Measurements from ENCODE around the gene PTPRU. TPM values are rescaled to one million over a fixed set of nuclear protein-coding genes. Genes with fewer than 3 reads are reported as not detected.

Gene PTPRU
- total RNA-seq, 1 experiment from 2014 or later = 45.5 TPM

DNA sequence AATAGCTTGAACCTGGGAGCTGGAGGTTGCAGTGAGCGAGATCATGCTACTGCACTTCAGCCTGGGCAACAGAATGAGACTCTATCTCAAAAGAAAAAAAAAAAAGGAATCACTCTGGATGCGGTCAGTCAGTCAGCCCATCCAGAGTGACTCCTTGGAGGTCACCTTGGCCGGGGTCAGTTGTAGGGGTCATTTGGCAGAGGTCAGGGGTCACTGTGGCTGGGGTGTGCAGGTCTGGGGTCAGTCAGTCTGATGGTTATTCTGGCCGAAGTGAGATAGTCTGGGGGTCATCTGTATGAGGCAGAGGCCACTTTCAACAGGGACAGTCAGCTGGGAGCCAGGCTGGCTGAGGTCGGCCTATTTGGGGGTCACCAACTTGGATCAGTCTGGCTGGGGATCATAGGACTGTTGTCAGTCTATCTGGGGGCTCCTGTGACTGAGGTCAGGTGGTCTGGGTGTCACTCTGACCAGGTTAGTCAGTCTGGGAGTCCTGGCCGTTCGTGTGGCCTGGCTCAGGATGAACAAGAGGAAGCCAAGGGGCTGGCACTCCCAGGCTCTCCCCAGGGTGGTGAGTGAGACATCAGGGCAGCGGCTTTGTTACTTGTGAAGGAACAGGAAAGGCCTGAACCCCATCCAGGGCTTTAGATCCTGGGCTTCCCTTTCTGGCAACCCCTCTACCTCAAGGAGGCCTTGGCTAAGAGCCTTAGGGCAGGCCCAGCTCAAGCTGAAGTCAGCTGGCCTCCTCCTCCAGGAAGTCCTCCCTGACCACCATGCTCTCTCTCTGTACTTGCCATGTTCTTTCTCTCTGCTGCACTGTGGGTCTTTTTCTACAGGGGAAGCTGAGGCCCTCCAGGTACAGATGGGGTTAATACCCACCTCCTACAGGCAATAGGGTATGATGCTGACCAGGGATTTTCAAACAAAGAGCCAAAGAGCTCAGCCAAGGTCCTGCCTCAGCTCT lies 15.1 kb downstream of the PTPRU start:
- no CpG with 5 or more reads among the region's 8 CpGs for WGBS (ENCODE audit: extremely low coverage, insufficient read length, low lambda C conversion rate)

More for the DNA sequence above, 15.1 kb downstream of the PTPRU start:
- Histone ChIP-seq H2AFZ (ENCODE audit: low read length) (no peak overlapping the region), H3K23ac (ENCODE audit: insufficient read length, low read depth, low read length) (no peak overlapping the region), H3K56ac (ENCODE audit: insufficient read length, low read depth, low read length) (no peak overlapping the region), H2BK5ac (ENCODE audit: insufficient read length, low read length) (no peak overlapping the region), H3K4me2 (ENCODE audit: insufficient read depth, insufficient read length, low read length) (no peak overlapping the region), H2AK5ac (ENCODE audit: insufficient read length, low read length) (no peak overlapping the region), H3K9me3 (ENCODE audit: control insufficient read depth, low read depth, low read length) (no peaks in the 10 kb centered on the region), H2BK15ac (ENCODE audit: low read depth, low read length) (no peak overlapping the region), H3K9ac (ENCODE audit: extremely low read depth, insufficient read length, low read length) (no peak overlapping the region), H4K20me1 (ENCODE audit: control insufficient read depth, insufficient read depth, insufficient read length) (no peaks in the 10 kb centered on the region), H3K27ac (ENCODE audit: insufficient read length, low read depth, low read length) (no peak overlapping the region), H3K79me2 (ENCODE audit: insufficient read depth, low read length) (peaks cover 2% of the 10 kb centered on the region; the same call in 1 of the 2 replicates), H4K8ac (replicated peaks; ENCODE audit: insufficient read length, low read depth, low read length) (no peak overlapping the region), H2BK120ac (ENCODE audit: low read depth, low read length, poor library complexity, severe bottlenecking) (no peak overlapping the region), H4K91ac (ENCODE audit: insufficient read length, low read depth, low read length) (no peak overlapping the region), H3K79me1 (ENCODE audit: insufficient read depth, low read depth, low read length, poor library complexity, severe bottlenecking) (no peaks in the 10 kb centered on the region), H2BK12ac (ENCODE audit: insufficient read length, low read depth, low read length) (no peak overlapping the region), H4K5ac (ENCODE audit: insufficient read length, low read depth, low read length) (no peak overlapping the region), H3K4ac (ENCODE audit: low read depth, low read length) (no peak overlapping the region; the same call in 1 of the 2 replicates), H3K14ac (ENCODE audit: insufficient read depth, low read length) (no peak overlapping the region), H3T11ph (ENCODE audit: low read length) (no peak overlapping the region), H2BK20ac (ENCODE audit: low read depth, low read length, poor library complexity, severe bottlenecking) (no peak overlapping the region), H3K4me1 (ENCODE audit: insufficient read depth, low read length) (peaks cover 18% of the 10 kb centered on the region; the same call in 1 of the 2 replicates), H3K18ac (ENCODE audit: insufficient read length, low read depth, low read length) (no peak overlapping the region), H3K23me2 (ENCODE audit: insufficient read length, low read depth, low read length, poor library complexity, severe bottlenecking) (peaks cover 3% of the 10 kb centered on the region), H3K27me3 (ENCODE audit: insufficient read depth, low read length) (no peaks in the 10 kb centered on the region)
- no peaks in the 10 kb centered on the region for H3K27me3 Mint-ChIP-seq (ENCODE audit: low read depth)
- TF ChIP-seq, protein P1, sequence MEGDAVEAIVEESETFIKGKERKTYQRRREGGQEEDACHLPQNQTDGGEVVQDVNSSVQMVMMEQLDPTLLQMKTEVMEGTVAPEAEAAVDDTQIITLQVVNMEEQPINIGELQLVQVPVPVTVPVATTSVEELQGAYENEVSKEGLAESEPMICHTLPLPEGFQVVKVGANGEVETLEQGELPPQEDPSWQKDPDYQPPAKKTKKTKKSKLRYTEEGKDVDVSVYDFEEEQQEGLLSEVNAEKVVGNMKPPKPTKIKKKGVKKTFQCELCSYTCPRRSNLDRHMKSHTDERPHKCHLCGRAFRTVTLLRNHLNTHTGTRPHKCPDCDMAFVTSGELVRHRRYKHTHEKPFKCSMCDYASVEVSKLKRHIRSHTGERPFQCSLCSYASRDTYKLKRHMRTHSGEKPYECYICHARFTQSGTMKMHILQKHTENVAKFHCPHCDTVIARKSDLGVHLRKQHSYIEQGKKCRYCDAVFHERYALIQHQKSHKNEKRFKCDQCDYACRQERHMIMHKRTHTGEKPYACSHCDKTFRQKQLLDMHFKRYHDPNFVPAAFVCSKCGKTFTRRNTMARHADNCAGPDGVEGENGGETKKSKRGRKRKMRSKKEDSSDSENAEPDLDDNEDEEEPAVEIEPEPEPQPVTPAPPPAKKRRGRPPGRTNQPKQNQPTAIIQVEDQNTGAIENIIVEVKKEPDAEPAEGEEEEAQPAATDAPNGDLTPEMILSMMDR (conservative IDR thresholded peaks at IDR 0.05) = no peak
- H3K27ac Mint-ChIP-seq = peak overlapping the region; percentile 53 to 99 (median 74); a peak in 3 of 7 replicates
- no peaks in the 10 kb centered on the region for H3K9me3 Mint-ChIP-seq
- DNase-seq = no peak
- H3K36me3 Mint-ChIP-seq (ENCODE audit: insufficient read depth in 1 of 3, low read depth in 3 of 3) = peaks cover 0 to 5% (median 0%) of the 10 kb centered on the region in 3 experiments; a peak in 1 of 7 replicates
- H3K4me3 Mint-ChIP-seq = no peak overlapping the region; a peak in 1 of 5 replicates
- H3K4me1 Mint-ChIP-seq = peaks cover 61 to 67% of the 10 kb centered on the region in 2 experiments

All from H9 (cell line).